Fibroblast of skin of right quadriceps (primary cell): ENCODE measurements around the gene CCDC83.
A peak's percentile ranks its signal among the peaks of the same experiment; 100 is the strongest.
"Not testable (repeated sequence)": the region's sequence is repeated elsewhere in the genome, so short reads cannot be mapped to it uniquely, and the experiment has no call there.

Experiments used
- DNase-seq: peaks from one replicate; pipeline ENCODE4 v3.0.0-alpha.2; 2013

CCDC83 gene

DNA sequence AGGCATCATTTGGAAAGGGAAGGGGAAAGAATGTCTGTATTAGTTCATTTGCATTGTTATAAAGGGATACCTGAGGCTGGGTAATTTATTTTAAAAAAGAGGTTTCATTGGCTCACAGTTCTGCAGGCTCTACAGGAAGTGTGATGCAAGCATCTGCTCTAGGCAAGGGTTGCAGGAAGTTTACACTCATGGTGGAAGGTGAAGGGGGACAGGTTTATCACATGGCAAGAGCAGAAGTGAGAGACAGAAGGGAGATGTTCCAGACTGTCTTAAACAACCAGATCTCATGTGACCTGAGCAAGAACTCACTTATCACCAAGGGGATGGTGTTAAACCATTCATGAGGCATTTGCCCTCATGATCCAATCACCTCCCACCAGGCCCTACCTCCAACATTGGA, 90.6 kb downstream of the CCDC83 start:
- no peak for DNase-seq

DNA sequence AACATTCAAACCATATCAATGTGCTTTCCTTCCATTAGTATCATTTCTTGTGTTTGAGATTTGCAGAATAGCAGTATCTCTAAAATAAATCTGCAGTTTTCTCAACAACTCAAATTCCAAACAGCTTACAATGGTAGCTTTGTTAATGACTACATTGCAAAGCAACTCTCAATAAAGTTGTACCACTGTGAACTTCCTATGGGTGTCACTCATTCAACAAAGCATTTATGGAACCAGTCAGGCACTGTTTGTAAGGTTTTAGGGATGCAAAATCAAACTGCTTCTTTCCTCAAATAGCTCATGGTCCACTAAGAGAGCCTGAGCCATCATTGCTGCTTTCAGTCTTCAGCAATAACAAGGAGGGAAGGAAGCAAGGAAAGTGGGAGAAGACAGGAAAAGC, 91.0 kb downstream of the CCDC83 start:
- DNase-seq: no peak

DNA sequence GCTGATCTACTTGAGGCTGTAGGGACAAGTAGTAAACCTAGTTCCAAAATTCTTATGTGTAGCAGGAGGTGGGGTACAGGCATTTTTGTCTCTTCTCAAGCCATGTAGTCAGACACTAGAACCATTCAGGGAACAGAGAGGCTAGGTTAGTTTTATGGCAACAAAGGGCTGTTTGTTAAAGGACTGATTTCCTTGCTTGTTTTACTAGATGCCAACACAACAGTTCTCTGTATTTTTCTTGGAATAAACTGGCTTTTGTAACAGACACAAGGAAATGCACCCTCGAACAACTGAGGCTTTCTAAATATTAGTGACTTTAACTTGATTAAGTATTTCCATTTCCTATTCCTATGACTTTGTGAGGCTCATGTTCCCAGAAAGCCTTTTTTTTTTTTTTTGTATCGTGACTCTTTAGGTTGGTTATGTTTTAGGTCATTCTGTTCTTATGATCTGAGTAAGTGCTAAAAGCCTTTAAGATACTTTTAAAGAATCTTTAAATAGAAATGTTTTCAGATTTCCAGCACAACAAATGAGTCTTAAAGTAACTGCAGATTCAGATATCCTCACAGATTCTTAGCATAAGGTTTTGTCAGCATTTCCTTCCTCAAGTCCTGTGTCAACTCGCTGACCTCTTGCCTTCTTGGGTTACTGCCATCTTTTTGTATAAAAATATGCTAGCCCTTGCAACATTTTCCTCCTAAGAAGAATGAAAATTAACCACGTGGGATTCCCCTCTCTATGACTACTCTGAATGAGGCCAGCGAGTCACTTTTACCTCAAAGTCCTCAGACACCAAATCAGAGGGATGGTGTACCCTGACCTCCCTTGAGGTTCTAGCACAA, 92.5 kb downstream of the CCDC83 start:
- DNase-seq: peak; percentile 91

DNA sequence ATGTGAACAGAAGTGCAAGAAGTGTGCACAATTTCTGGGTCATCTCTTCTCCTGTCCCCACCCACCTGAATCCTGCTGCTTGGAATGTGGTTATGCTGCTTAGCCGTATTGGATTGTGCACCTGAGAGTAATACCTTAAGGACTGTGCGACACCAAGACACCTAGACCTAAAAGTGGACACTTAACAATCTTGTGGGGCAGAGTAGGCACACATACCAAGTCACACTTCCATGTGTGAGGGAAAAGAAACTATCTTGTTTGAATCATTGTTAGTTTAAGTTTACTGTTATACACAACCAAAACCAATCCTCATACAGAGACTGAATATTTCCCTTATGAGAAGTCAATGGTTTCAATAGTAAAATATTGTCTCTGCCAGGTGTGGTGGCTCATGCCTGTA, 93.7 kb downstream of the CCDC83 start:
- DNase-seq: no peak

DNA sequence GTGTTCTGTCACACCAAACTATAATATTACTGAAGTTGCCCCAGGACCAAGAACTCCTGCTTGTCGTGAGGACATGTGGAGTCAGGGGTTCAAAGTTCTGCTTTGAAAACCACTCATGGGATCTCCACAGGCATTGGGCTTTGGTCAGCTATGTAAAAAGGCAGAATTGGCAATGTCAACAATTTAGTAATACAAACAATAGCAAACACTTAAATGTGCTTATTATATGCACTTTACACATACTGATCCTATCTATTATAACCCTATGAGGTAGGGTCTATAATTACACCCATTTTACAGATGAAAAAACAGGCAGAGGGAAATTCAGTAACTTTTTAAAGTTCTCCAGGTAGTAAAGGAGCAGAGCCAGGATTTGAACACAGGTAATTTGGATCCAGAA, 94.6 kb downstream of the CCDC83 start:
- no peak for DNase-seq

DNA sequence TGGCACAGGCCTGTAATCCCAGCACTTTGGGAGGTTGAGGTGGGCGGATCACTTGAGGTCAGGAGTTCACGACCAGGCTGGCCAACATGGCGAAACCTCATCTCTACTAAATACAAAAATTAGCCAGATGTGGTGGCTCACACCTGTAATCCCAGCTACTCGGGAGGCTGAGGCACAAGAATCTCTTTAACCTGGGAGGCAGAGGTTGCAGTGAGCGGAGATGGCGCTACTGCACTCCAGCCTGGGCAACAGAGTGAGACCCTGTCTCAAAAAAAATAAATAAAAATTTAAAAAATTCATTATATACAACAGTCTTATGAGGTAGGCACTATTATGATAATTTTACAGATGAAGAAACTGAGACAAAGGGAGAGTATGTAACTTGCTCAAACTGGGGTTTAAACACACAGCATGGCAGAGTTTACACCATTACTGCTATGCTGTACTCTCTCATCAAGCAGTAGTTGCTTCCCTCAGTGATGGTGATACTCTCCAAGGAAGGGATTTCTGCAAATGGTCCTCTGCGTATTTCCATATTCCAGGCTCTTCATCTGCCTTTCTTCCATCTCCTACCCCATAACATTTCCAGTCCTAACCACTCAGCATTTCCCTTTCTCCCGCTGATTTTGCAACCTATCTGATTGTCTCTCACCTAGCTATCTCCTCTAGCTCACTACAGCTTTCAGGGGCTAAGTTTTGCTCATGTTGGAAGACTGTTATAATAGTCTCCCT, 95.3 kb downstream of the CCDC83 start:
- no peak for DNase-seq

DNA sequence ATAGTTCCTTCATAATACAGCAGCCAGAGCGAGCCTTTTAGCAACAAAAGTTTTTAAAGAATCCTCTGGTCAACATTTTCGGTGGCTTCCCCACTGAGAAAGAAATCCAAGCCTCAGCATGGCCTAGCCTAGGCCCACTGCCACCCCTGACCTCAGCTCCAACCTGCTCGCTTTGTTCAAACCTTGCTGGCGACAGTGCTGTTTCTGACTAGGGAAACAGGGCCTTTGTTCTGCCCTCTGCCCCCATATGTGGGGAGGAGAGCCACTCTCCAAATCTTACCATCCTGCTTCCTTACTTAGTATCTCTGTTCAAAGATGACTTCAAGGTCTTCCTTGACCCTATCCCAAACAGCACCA, 95.8 kb downstream of the CCDC83 start:
- DNase-seq: no peak

DNA sequence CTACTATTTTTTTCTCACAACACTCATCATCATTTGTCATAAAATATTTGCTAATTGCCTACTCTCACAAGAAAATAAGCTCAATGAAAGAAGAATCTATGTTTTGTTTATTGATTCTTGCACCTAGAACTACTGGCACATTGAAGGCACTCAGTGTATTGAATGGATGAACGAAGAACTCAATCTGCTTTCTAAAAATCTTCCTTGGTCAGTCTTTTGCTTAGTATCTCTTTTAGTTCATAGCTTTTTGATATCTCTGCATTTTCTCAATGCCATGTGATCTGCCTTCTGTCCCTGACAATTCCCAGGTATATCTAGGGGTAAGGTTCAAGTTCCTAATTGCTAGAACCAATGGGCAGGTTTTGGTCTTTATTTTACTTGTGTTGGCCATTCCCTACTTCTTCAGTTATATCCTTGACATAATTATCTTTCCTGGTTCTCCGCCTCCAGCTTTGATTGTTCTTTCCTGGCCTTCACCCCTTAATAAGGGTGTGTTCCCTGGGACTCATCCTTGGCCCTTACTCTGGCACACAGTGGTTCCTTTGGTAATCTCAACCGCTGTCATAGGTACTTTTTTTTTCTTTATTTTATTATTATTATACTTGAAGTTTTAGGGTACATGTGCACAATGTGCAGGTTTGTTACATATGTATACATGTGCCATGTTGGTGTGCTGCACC, 96.4 kb downstream of the CCDC83 start:
- no peak for DNase-seq

DNA sequence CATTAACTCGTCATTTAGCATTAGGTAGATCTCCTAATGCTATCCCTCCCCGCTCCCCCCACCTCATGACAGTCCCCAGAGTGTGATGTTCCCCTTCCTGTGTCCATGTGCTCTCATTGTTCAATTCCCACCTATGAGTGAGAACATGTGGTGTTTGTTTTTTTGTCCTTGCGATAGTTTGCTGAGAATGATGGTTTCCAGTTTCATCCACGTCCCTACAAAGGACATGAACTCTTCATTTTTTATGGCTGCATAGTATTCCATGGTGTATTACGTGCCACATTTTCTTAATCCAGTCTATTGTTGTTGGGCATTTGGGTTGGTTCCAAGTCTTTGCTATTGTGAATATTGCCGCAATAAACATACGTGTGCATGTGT, 96.9 kb downstream of the CCDC83 start:
- DNase-seq: not testable (repeated sequence)

DNA sequence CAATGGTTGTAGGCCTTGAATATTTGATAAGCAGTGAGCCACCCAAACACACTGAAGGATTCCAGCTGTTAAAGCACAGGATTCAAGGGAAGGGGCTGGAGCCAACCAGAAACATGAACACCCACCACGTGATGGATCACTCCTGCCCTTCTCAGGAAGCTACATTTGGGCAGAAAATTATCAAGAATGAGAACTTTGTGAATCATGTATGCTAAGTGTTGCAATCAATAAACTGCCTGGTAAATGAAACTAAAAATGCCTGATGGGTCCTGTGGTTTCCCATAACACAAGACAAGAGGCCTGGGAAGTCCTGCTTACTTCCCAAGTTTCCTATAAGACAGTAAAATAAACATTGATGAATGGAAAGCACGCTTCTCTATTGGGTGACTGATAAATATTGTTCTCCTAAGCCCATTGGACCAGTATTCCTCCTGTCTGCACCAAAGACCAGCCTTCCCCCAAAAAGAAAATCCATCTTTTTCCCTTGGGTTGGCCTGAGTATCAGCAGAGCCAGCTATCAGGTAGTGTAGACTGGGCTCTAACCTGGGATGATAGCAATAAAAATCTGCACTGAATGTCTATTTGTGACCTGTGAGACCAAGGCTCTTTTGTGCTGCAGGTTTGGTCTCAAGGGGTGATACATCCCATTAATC, 98.4 kb downstream of the CCDC83 start:
- peak; percentile 17 for DNase-seq

DNA sequence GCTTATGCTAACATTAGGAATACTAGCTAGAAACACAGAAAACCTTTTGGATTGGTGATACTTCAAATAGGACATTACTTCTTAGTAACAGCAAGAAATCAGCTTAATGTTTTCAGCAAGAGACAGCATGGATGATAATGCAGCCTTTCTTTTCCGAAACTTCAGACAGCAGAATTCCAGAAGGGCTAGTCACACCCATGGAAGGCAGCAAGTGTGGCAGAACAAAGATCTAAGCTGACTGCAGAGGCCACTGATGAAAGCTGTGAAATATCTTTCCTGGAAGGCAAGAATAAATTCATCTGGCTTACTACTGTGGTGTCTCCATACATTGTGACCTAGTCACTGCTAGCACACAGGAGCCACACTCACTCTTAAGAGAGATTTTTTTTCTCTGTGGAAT, 100.3 kb downstream of the CCDC83 start:
- peak; percentile 84 for DNase-seq

DNA sequence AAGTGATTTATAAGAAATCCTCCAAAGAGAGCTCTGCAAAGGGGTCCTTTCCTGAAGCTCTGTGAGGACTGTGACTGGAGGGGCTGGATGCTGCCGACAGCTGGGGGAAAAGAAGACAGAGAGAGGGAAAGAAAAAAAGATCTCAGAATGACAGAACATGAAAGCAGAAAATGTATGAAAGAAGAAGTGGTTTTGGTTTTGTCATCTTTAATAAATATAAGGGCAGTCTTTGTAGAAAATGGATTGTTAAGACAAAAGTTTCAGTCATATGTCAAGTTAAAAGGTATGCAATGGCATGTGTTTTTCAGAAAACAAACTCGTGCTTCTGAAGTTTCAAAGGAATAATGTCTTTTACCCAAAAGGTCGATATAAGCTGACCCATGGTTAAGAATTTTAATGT, 105.5 kb downstream of the CCDC83 start:
- no peak for DNase-seq

DNA sequence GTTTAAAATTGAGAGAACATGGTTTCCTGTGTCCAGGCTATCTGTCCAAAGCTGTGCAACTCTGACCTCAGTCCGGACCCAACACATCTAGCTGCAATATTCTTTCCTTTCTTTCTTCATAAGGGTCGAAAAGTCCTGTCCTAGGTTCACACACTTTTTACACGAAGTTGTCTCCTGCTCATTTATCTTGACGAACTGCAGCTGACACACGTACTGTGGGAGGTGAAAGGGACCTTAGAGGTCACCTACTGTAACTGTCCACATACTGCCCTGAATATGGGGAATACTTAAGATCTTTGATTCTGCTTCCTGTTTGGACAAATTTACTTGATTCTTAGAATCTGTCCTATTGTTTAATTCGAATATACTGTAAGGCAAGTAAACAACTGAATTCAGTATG, 105.9 kb downstream of the CCDC83 start:
- DNase-seq: no peak

DNA sequence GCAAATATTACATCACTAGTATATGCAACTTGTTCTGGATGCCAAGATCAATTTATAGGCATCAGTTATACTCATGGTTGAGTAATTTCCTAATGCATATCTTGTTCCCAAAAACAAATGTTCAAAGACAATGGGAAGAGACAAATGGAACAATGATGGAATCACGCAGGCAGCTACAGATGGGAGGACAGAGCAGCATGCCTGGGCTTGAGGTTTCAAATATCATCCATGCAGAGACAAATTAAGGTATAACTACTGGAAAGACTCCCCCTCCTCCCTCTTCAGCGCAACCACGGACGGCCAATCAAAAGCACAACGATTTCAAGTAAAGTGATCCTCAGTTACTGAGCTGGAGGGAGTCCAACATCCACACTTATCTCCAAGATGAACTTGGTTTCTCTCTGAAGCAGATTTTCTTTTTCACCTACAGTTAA, 106.8 kb downstream of the CCDC83 start:
- peak; percentile 29 for DNase-seq

DNA sequence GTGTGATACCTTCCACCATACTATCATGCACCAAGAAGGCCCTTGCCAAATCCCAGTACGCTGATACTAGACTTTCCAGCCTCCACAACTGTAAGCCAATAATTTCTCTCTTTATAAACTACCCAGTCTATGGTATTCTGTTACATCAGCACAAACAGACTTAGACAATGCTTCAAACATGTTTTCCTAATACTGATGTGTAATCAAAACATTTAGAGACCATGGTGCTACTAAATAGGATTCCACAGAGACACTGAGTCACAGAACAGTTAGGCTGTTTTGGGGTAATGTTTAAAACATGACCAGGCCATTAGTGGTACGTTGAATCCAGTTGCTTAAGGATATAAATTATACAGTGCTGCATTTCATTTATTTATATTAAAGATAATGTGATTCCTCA, 110.0 kb downstream of the CCDC83 start:
- DNase-seq: peak; percentile 42

DNA sequence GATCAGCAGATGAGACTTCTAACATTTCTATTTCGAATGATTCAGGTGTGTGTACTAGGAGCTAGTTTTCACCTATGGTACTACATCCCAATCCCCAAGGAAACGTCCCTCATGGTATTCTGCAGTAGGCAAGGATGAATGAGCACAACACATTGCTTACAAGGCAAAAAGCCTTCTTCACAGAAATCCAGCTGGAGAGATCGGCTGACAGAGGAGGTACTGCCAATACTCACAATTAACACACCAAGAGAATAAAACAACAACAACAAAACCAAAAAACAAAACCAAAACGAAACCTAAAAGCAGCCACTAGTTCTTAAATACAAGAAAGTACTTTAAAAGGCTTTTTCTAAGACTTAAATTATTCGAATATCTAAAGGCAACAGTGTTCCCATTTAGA, 112.3 kb downstream of the CCDC83 start:
- no peak for DNase-seq
